H9 (cell line): ENCODE results near the gene PUM1. TPM values are rescaled to one million over a fixed set of nuclear protein-coding genes. Genes with fewer than 3 reads are reported as not detected.

ENCODE experiments used
- DNase-seq: peaks from one replicate; pipeline ENCODE4 v3.0.0-alpha.2; 2017
- H2AFZ ChIP-seq: one replicate; pipeline ENCODE4 v1.6.1; 2013; ENCODE audit warnings: mild to moderate bottlenecking, low read length, control low read depth, moderate library complexity
- H2AK5ac ChIP-seq: 2 replicates; pipeline ENCODE4 v1.6.1; 2013; ENCODE audit warnings: low read length, control low read depth, mixed read lengths; ENCODE audit not compliant: insufficient read length
- H2BK120ac ChIP-seq: one replicate; pipeline ENCODE4 v1.6.1; 2013; ENCODE audit warnings: low read depth, mild to moderate bottlenecking, low read length, control low read depth, inconsistent platforms; ENCODE audit not compliant: poor library complexity, severe bottlenecking
- H2BK12ac ChIP-seq: 2 replicates; pipeline ENCODE4 v1.6.1; 2013; ENCODE audit warnings: low read length, control low read depth, mixed read lengths, low read depth; ENCODE audit not compliant: insufficient read length
- H2BK15ac ChIP-seq: 2 replicates; pipeline ENCODE4 v1.6.1; 2013; ENCODE audit warnings: low read depth, low read length, control low read depth
- H2BK20ac ChIP-seq: one replicate; pipeline ENCODE4 v1.6.1; 2013; ENCODE audit warnings: low read depth, mild to moderate bottlenecking, low read length, control low read depth, inconsistent platforms; ENCODE audit not compliant: poor library complexity, severe bottlenecking
- H2BK5ac ChIP-seq: 2 replicates; pipeline ENCODE4 v1.6.1; 2013; ENCODE audit warnings: low read length, control low read depth, mixed read lengths; ENCODE audit not compliant: insufficient read length
- H3K14ac ChIP-seq: 2 replicates; pipeline ENCODE4 v1.6.1; 2013; ENCODE audit warnings: low read length, control low read depth; ENCODE audit not compliant: insufficient read depth
- H3K18ac ChIP-seq: 2 replicates; pipeline ENCODE4 v1.6.1; 2013; ENCODE audit warnings: low read depth, mild to moderate bottlenecking, mixed read lengths, low read length, control low read depth; ENCODE audit not compliant: insufficient read length
- H3K23ac ChIP-seq: 2 replicates; pipeline ENCODE4 v1.6.1; 2013; ENCODE audit warnings: low read length, control low read depth, mixed read lengths, low read depth; ENCODE audit not compliant: insufficient read length
- H3K23me2 ChIP-seq: 2 replicates; pipeline ENCODE4 v1.6.1; 2013; ENCODE audit warnings: low read depth, mild to moderate bottlenecking, mixed read lengths, low read length, control low read depth; ENCODE audit not compliant: insufficient read length, poor library complexity, severe bottlenecking
- H3K27ac ChIP-seq: 2 replicates; pipeline ENCODE4 v1.5.1; 2013; ENCODE audit warnings: low read length, control low read depth, mixed read lengths, low read depth; ENCODE audit not compliant: insufficient read length
- H3K27me3 ChIP-seq: 2 replicates; pipeline ENCODE4 v1.6.1; 2013; ENCODE audit warnings: low read length, control low read depth, inconsistent platforms; ENCODE audit not compliant: insufficient read depth
- H3K4ac ChIP-seq: 2 replicates; pipeline ENCODE4 v1.6.1; 2013; ENCODE audit warnings: low read depth, mild to moderate bottlenecking, control low read depth, inconsistent platforms, low read length, moderate library complexity
- H3K4me1 ChIP-seq: 2 replicates; pipeline ENCODE4 v1.6.1; 2013; ENCODE audit warnings: low read length, control low read depth, inconsistent platforms; ENCODE audit not compliant: insufficient read depth
- H3K4me2 ChIP-seq: 2 replicates; pipeline ENCODE4 v1.6.1; 2013; ENCODE audit warnings: low read length, control low read depth, mixed read lengths; ENCODE audit not compliant: insufficient read length, insufficient read depth
- H3K56ac ChIP-seq: 2 replicates; pipeline ENCODE4 v1.6.1; 2013; ENCODE audit warnings: low read depth, mild to moderate bottlenecking, mixed read lengths, low read length, control low read depth; ENCODE audit not compliant: insufficient read length
- H3K79me1 ChIP-seq: 2 replicates; pipeline ENCODE4 v1.6.1; 2013; ENCODE audit warnings: low read depth, mild to moderate bottlenecking, moderate library complexity, low read length, control low read depth, inconsistent platforms; ENCODE audit not compliant: insufficient read depth, poor library complexity, severe bottlenecking
- H3K79me2 ChIP-seq: 2 replicates; pipeline ENCODE4 v1.6.1; 2013; ENCODE audit warnings: low read length, control low read depth, inconsistent platforms; ENCODE audit not compliant: insufficient read depth
- H3K9ac ChIP-seq: 2 replicates; pipeline ENCODE4 v1.6.1; 2013; ENCODE audit warnings: low read length, control low read depth, mixed read lengths; ENCODE audit not compliant: insufficient read length; ENCODE audit errors: extremely low read depth
- H3K9me3 ChIP-seq: one replicate; pipeline ENCODE4 v1.6.1; 2013; ENCODE audit warnings: low read depth, low read length, inconsistent platforms; ENCODE audit not compliant: control insufficient read depth
- H3T11ph ChIP-seq: one replicate; pipeline ENCODE4 v1.6.1; 2013; ENCODE audit warnings: mild to moderate bottlenecking, low read length, control low read depth, inconsistent platforms
- H4K20me1 ChIP-seq: one replicate; pipeline ENCODE4 v1.6.1; 2013; ENCODE audit not compliant: control insufficient read depth, insufficient read length, insufficient read depth
- H4K5ac ChIP-seq: 2 replicates; pipeline ENCODE4 v1.6.1; 2013; ENCODE audit warnings: low read depth, mild to moderate bottlenecking, mixed read lengths, low read length, control low read depth; ENCODE audit not compliant: insufficient read length
- H4K8ac ChIP-seq: replicated peaks from 2 replicates; pipeline ENCODE4 v1.6.1; 2013; ENCODE audit warnings: low read length, control low read depth, mixed read lengths, low read depth; ENCODE audit not compliant: insufficient read length
- H4K91ac ChIP-seq: 2 replicates; pipeline ENCODE4 v1.6.1; 2013; ENCODE audit warnings: low read depth, mild to moderate bottlenecking, moderate library complexity, mixed read lengths, low read length, control low read depth; ENCODE audit not compliant: insufficient read length
- H3K27ac Mint-ChIP-seq, 3 experiments: 2 replicates in 2 of 3; 3 replicates in 1 of 3; pipeline ENCODE4 v1.8.0; 2020 to 2021; ENCODE audit warnings: mixed read lengths in 3 of 3, mild to moderate bottlenecking in 1 of 3, moderate library complexity in 1 of 3
- H3K27me3 Mint-ChIP-seq: 2 replicates; pipeline ENCODE4 v1.8.0; 2021; ENCODE audit warnings: low read depth, mild to moderate bottlenecking, moderate library complexity, mixed read lengths
- H3K36me3 Mint-ChIP-seq, 3 experiments: 2 replicates in 2 of 3; 3 replicates in 1 of 3; pipeline ENCODE4 v1.8.0; 2020 to 2021; ENCODE audit warnings: low read depth in 3 of 3, mixed read lengths in 3 of 3; ENCODE audit not compliant: insufficient read depth in 1 of 3
- H3K4me1 Mint-ChIP-seq, 2 experiments: 2 replicates each; pipeline ENCODE4 v1.8.0; 2020; ENCODE audit warnings: mixed read lengths in 2 of 2
- H3K4me3 Mint-ChIP-seq, 2 experiments: 2 replicates in 1 of 2; 3 replicates in 1 of 2; pipeline ENCODE4 v1.8.0; 2020 to 2021; ENCODE audit warnings: mild to moderate bottlenecking in 2 of 2, mixed read lengths in 2 of 2, moderate library complexity in 1 of 2
- H3K9me3 Mint-ChIP-seq, 2 experiments: 2 replicates in 1 of 2; 3 replicates in 1 of 2; pipeline ENCODE4 v1.8.0; 2020; ENCODE audit warnings: mild to moderate bottlenecking in 2 of 2, mixed read lengths in 2 of 2, moderate library complexity in 1 of 2
- WGBS: extraction: QIAGEN DNeasy Blood & Tissue Kit; methylation state at CpG from one replicate; pipeline ENCODE4 v1.1.7; 2013; ENCODE audit warnings: missing lambda C conversion rate, low lambda C conversion rate, mixed read lengths; ENCODE audit not compliant: insufficient read length; ENCODE audit errors: extremely low coverage; 5-methylcytosine and 5-hydroxymethylcytosine counted together
- total RNA-seq: library from RNA; stranded (reverse); gene quantifications from 2 replicates; pipeline ENCODE4 v1.2.1, GENCODE V29; 2021
- TF ChIP-seq, protein P1 (sequence below): fragments of 200-600 bp; sonication (generic); conservative IDR thresholded peaks from 3 replicates; pipeline ENCODE4 v1.8.0; 2021; ENCODE audit warnings: antibody characterized with exemption, mild to moderate bottlenecking

PUM1 gene
- total RNA-seq, 1 experiment from 2014 or later: 164 TPM

DNA sequence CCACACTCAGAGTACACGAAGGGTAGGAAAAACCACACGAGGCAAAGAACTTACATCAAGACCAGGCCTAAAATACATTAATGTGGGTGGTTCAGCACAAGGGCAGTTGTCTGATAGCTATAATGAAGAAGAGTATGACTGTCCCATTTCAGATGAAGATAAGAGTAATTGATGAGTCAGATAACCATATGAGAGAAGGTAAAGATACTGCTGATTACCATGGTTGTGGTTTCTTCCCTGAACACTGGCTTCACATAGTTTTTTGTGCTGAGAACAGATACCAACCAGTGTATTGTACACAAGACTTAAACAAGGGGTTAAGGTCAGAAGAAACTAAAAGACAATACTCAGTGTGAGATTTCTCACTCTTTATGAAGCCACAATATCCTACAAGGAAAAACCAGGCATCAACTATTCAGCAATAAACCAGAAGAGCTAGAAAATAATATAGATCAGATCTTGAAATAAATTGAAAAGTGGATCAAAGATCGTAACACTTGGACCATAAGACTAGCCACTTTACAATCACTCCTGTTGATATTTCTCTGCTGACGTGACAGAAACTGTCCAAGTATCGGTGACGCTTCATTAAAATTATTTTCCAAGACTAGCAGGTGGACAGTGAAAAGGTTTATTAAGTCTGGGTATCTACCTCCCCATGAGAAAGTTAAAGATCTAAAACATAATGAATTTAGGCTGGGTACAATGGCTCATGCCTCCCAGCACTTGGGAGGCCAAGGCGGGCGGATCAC lies 28.6 kb downstream of the PUM1 start:
- H3T11ph ChIP-seq: no peak overlapping the region
- H3K27me3 ChIP-seq: no peaks in the 10 kb centered on the region
- H3K23ac ChIP-seq: no peak overlapping the region
- no peak overlapping the region for H3K4me2 ChIP-seq
- no peak overlapping the region for H3K18ac ChIP-seq
- DNase-seq: no peak
- Mint-ChIP-seq H3K4me3 (no peak overlapping the region), H3K27ac (no peak overlapping the region; a peak in 1 of 7 replicates), H3K36me3 (peaks cover 1 to 41% (median 33%) of the 10 kb centered on the region in 3 experiments; a peak in 6 of 7 replicates), H3K9me3 (no peaks in the 10 kb centered on the region; a peak in 1 of 5 replicates), H3K27me3 (no peaks in the 10 kb centered on the region), H3K4me1 (peaks cover 35 to 46% of the 10 kb centered on the region in 2 experiments)
- H3K79me1 ChIP-seq: peaks cover 6% of the 10 kb centered on the region
- H2BK20ac ChIP-seq: no peak overlapping the region
- no peak overlapping the region for H3K4ac ChIP-seq
- TF ChIP-seq, protein P1, sequence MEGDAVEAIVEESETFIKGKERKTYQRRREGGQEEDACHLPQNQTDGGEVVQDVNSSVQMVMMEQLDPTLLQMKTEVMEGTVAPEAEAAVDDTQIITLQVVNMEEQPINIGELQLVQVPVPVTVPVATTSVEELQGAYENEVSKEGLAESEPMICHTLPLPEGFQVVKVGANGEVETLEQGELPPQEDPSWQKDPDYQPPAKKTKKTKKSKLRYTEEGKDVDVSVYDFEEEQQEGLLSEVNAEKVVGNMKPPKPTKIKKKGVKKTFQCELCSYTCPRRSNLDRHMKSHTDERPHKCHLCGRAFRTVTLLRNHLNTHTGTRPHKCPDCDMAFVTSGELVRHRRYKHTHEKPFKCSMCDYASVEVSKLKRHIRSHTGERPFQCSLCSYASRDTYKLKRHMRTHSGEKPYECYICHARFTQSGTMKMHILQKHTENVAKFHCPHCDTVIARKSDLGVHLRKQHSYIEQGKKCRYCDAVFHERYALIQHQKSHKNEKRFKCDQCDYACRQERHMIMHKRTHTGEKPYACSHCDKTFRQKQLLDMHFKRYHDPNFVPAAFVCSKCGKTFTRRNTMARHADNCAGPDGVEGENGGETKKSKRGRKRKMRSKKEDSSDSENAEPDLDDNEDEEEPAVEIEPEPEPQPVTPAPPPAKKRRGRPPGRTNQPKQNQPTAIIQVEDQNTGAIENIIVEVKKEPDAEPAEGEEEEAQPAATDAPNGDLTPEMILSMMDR: no peak
- WGBS: no CpG with 5 or more reads among the region's 8 CpGs
- H3K9me3 ChIP-seq: no peaks in the 10 kb centered on the region
- H2BK120ac ChIP-seq: no peak overlapping the region
- H3K23me2 ChIP-seq: no peaks in the 10 kb centered on the region
- no peak overlapping the region for H4K91ac ChIP-seq
- H2AK5ac ChIP-seq: no peak overlapping the region
- H2AFZ ChIP-seq: no peak overlapping the region
- peaks cover 61% of the 10 kb centered on the region for H3K79me2 ChIP-seq
- H2BK12ac ChIP-seq: no peak overlapping the region
- H2BK5ac ChIP-seq: no peak overlapping the region
- H2BK15ac ChIP-seq: no peak overlapping the region
- no peaks in the 10 kb centered on the region for H4K20me1 ChIP-seq
- no peak overlapping the region for H4K8ac ChIP-seq
- H3K14ac ChIP-seq: no peak overlapping the region
- H4K5ac ChIP-seq: no peak overlapping the region
- H3K27ac ChIP-seq: no peak overlapping the region
- H3K56ac ChIP-seq: no peak overlapping the region
- no peak overlapping the region for H3K9ac ChIP-seq
- no peaks in the 10 kb centered on the region for H3K4me1 ChIP-seq
